Left ventricle myocardium inferior (tissue), 1 donor: ENCODE results near the gene KLHDC7B. TPM values are rescaled to one million over a fixed set of nuclear protein-coding genes. Genes with fewer than 3 reads are reported as not detected.

Source experiments
- DNase-seq: peaks from one replicate; pipeline ENCODE4 v3.0.0-alpha.2; 2020
- H3K27ac ChIP-seq: fragments of 200-600 bp; replicated peaks from 2 replicates; pipeline ENCODE4 v1.8.0; 2021
- H3K27me3 ChIP-seq: fragments of 200-600 bp; 2 replicates; pipeline ENCODE4 v1.8.0; 2021; ENCODE audit warnings: low read depth
- H3K36me3 ChIP-seq: fragments of 200-600 bp; 2 replicates; pipeline ENCODE4 v1.8.0; 2021
- H3K4me1 ChIP-seq: fragments of 200-600 bp; 2 replicates; pipeline ENCODE4 v1.8.0; 2021
- H3K4me3 ChIP-seq: fragments of 200-600 bp; 2 replicates; pipeline ENCODE4 v1.8.0; 2021; ENCODE audit warnings: mild to moderate bottlenecking, moderate library complexity
- H3K9me3 ChIP-seq: fragments of 200-600 bp; replicated peaks from 2 replicates; pipeline ENCODE4 v1.8.0; 2021
- CTCF ChIP-seq: fragments of 200-600 bp; IDR thresholded peaks from 2 replicates; pipeline ENCODE4 v1.8.0; 2021; ENCODE audit warnings: antibody characterized with exemption, mild to moderate bottlenecking, borderline replicate concordance
- intact Hi-C: fragments of 100-400 bp; cut with micrococcal nuclease; formaldehyde crosslinking; loops from one replicate; pipeline ENCODE4 v1.11.0; 2022
- total RNA-seq: library from RNA; stranded (reverse); fragmentation: NEBNext Ultra II Directional; extraction: Animal tissue kit (Norgen Biotek cat#: 25700); gene quantifications from one replicate; pipeline ENCODE4 v1.2.1, GENCODE V29; 2021
- donor health status: DM: no; HTN: yes; CAD: no; lungs with severe emphysema.

Gene KLHDC7B
- total RNA-seq, 1 donor from 2014 or later, result not detected

- intact Hi-C loops, result no loop called here
- Histone ChIP-seq H3K4me1 (peaks cover 18% of the 10 kb centered on the region), H3K27ac (no peak overlapping the region), H3K27me3 (peaks cover 65% of the 10 kb centered on the region), H3K4me3 (no peak overlapping the region), H3K36me3 (no peaks in the 10 kb centered on the region), H3K9me3 (no peaks in the 10 kb centered on the region)
- no peak for DNase-seq
- TF ChIP-seq CTCF, result no peak
Measured at GRCh38 chr22:50550395-50550794, 4.7 kb downstream of the KLHDC7B start.

- H3K36me3 ChIP-seq, result no peaks in the 10 kb centered on the region
- no peak for DNase-seq
- H3K27ac ChIP-seq, result no peak overlapping the region
- peaks cover 18% of the 10 kb centered on the region for H3K4me1 ChIP-seq
- H3K4me3 ChIP-seq, result no peak overlapping the region
- H3K27me3 ChIP-seq, result peaks cover 56% of the 10 kb centered on the region
- intact Hi-C loops, result no loop called here
- H3K9me3 ChIP-seq, result no peaks in the 10 kb centered on the region
- no peak for TF ChIP-seq CTCF
Measured at GRCh38 chr22:50551160-50551752, 5.6 kb downstream of the KLHDC7B start.

DNA sequence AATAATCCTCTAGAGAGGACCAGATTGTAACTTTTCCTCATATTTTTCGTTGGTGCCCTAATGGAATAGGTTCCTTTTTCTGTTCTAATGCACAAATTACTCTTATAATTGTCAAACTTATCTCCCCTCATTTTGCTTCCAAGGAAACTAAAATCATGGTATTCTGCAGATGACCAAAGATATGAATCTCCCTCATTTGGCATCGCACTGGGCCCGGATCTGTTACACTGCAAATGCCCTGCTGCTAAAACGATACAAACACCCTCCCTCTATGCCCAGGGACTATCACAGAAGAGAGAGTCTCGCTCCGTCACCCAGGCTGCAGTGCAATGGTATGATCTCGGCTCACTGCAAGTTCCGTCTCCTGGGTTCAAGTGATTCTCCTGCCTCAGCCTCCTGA lies 7.6 kb downstream of the KLHDC7B start:
- H3K4me3 ChIP-seq, result no peak overlapping the region
- no peaks in the 10 kb centered on the region for H3K36me3 ChIP-seq
- no peak for DNase-seq
- peaks cover 8% of the 10 kb centered on the region for H3K4me1 ChIP-seq
- intact Hi-C loops, result no loop called here
- no peak for TF ChIP-seq CTCF
- H3K27me3 ChIP-seq, result peaks cover 38% of the 10 kb centered on the region
- no peak overlapping the region for H3K27ac ChIP-seq
- H3K9me3 ChIP-seq, result no peaks in the 10 kb centered on the region

- TF ChIP-seq CTCF, result no peak
- intact Hi-C loops, result no loop called here
Measured at GRCh38 chr22:50556703-50557102, 11.0 kb downstream of the KLHDC7B start.

GRCh38 chr22:50560034-50560433 lies 14.3 kb downstream of the KLHDC7B start:
- H3K27me3 ChIP-seq, result no peaks in the 10 kb centered on the region
- H3K9me3 ChIP-seq, result no peaks in the 10 kb centered on the region
- H3K4me1 ChIP-seq, result peaks cover 18% of the 10 kb centered on the region
- DNase-seq, result no peak
- H3K36me3 ChIP-seq, result no peaks in the 10 kb centered on the region
- no peak for TF ChIP-seq CTCF
- H3K4me3 ChIP-seq, result no peak overlapping the region
- H3K27ac ChIP-seq, result no peak overlapping the region
- intact Hi-C loops, result no loop called here

More at GRCh38 chr22:50556703-50557102, 11.0 kb downstream of the KLHDC7B start:
- H3K4me3 ChIP-seq, result no peak overlapping the region
- H3K27me3 ChIP-seq, result peaks cover 4% of the 10 kb centered on the region
- no peak for DNase-seq
- no peak overlapping the region for H3K27ac ChIP-seq
- H3K36me3 ChIP-seq, result no peaks in the 10 kb centered on the region
- H3K9me3 ChIP-seq, result no peaks in the 10 kb centered on the region
- no peaks in the 10 kb centered on the region for H3K4me1 ChIP-seq
